Measurements from ENCODE around the gene GRID2.
"Not testable (repeated sequence)": the region's sequence is repeated elsewhere in the genome, so short reads cannot be mapped to it uniquely, and the experiment has no call there.

Gene GRID2

DNA sequence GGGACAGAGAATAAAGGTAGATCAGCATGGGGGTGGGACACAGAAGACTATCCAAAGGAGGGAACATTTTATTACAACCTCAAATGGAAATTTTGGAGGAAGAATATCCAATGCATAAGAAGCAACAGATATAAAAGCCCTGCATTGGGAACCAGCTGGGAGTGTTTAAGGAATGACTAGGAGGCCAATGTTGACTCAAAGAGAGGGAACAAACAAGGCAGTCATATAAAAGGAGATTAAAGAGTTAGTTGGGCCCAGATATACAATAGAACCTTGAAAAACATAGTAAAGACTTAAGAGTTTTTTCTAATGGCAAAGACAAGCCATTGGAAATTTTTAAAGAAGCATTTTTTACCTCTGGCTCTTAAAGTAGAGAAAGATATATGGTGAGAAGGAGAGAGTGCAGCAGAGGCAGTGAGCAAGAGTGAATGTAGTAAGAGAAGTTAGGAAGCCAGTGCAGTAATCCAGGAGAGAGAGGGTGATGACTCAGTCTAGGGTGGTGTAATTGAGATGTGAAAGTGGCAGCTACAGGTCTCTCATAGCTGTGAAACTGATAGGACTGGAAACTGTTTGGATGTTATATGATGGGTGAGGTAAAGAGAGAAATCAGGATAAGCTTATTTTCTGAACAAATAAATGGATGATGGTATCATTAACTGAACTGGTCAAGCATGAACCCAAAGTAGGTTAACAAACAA lies 1342.6 kb downstream of the GRID2 start:
- no peak for DNase-seq (ENCODE audit: extremely low read depth in 1 of 2, low read depth in 1 of 2)

- DNase-seq (ENCODE audit: extremely low read depth in 1 of 2, low read depth in 1 of 2), result no peak
Measured at GRCh38 chr4:93648258-93648657, 1344.5 kb downstream of the GRID2 start.

- DNase-seq (ENCODE audit: extremely low read depth in 1 of 2, low read depth in 1 of 2), result no peak
Measured at GRCh38 chr4:93649828-93650227, 1346.1 kb downstream of the GRID2 start.

DNA sequence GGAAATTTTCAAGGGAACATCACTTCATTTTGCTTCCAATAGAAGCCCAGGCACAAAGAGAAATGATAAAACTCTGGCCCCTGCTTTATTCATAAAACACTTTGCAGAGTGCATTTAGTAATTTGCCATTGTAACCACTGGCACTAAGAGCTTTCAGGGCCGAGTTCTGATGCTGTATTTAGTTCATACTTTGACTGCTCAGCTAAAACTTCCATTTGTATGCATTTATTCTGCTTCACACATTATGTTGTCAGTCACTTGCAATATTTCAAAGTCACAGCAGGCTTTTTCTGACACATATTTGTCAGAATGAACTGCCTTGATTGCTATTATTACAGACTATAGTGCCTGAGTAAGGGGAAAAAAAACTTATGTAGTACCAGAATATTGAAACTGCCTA lies 1350.4 kb downstream of the GRID2 start:
- DNase-seq (ENCODE audit: extremely low read depth in 1 of 2, low read depth in 1 of 2), result no peak

DNA sequence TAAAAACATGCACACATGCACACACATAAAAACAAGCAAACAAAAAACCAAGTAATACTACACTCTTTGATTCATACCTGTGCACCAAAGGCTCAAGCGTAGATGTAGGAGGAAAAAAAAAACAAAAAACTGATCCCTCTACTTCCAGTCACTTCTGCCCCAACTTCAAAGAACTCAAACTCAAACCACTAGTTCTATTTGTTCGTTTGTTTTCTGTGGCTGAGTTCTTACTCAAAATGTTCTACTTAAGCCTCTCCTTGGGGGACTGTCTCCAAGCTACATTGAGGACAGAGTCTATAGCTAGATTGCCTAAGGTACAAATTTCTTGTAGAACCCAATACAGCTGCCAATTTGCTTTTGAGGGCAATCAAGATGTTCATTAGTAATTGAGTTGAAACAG lies 1353.8 kb downstream of the GRID2 start:
- no peak for DNase-seq (ENCODE audit: extremely low read depth in 1 of 2, low read depth in 1 of 2)

- no peak for DNase-seq (ENCODE audit: extremely low read depth in 1 of 2, low read depth in 1 of 2)
Measured at GRCh38 chr4:93658443-93658842, 1354.7 kb downstream of the GRID2 start.

DNA sequence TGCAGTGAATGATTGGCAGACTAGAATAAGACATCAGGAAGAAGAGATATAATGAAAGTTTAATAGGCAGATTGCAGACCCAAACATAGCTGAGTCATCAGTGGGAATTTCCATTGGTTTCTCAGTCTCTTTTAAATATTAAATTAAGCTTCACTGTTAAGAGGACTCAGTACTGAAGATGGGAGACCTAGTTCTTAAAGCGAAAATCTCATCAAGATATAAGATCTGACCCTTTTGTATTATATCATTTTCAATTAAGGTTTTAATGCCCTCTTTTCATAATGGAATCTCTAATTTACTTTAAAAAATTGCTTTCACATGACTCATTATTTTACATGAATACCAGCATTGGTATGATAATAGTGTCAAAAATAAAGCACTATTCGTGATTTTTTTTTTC lies 1355.9 kb downstream of the GRID2 start:
- DNase-seq (ENCODE audit: extremely low read depth in 1 of 2, low read depth in 1 of 2), result no peak

DNA sequence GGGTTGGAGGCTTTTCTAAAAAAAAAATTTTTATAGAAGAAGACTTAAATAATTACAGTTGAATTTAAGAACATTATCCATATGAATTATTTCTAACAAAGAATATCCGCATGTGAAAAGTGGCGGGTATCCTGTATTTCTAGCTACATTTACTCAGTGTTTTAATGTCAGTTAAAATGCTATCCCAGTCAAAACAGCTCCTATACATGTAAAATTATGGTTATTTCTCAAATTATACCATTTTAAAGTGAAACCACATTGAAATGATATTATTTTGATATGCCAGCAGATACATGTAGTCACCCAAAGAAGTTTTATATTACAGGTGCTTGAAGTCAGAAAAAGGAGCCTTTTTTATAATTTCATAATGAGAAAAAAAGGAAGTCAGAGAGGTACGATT lies 1356.3 kb downstream of the GRID2 start:
- DNase-seq (ENCODE audit: extremely low read depth in 1 of 2, low read depth in 1 of 2), result no peak

DNA sequence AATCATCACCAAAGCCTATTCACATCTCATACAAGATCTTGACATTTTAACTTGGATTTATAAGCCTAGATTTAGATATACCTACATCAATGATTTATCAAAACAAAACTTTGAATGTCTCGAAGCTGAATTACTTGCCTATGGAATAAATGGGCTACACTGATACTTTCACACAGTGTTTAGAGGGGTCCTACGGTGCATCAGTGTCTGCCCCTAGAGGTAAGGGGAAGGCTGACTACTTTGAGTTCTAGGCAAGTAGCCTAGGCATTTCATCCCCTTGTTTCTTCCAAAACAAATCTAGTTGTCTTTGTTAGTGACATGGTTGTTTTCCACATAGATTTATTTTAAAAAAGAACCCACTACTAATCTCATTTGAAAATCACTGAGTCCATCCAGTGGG lies 1366.7 kb downstream of the GRID2 start:
- no peak for DNase-seq (ENCODE audit: extremely low read depth in 1 of 2, low read depth in 1 of 2)

DNA sequence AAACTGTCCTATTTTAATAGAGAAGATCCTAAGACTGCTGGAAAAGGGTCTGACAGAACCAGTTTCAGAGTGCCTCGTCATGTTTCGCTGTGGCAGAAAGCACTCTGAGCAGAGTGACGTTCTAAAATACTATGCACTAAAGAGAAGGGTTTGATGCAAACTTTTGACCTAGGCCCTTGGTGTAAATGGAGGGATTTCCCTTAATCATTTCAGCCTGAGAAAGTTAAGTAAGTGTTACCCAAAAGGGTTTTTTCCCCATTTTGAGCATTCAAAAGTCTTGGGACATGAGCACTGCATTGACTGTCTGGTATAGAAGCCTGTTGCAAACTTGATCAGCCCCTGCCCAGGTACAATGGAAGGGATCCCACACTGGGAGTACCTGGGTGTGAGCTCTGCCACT lies 1367.3 kb downstream of the GRID2 start:
- DNase-seq (ENCODE audit: extremely low read depth in 1 of 2, low read depth in 1 of 2), result no peak

DNA sequence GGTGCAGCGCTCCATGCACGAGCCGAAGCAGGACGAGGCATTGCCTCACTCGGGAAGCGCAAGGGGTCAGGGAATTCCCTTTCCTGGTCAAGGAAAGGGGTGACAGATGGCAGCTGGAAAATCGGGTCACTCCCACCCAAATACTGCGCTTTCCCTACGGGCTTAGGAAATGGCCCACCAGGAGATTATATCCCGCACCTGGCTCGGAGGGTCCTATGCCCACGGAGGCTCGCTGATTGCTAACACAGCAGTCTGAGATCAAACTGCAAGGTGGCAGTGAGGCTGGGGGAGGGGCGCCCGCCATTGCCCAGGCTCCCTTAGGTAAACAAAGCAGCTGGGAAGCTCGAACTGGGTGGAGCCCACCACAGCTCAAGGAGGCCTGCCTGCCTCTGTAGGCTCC lies 1373.2 kb downstream of the GRID2 start:
- not testable (repeated sequence) for DNase-seq (ENCODE audit: extremely low read depth in 1 of 2, low read depth in 1 of 2)

DNA sequence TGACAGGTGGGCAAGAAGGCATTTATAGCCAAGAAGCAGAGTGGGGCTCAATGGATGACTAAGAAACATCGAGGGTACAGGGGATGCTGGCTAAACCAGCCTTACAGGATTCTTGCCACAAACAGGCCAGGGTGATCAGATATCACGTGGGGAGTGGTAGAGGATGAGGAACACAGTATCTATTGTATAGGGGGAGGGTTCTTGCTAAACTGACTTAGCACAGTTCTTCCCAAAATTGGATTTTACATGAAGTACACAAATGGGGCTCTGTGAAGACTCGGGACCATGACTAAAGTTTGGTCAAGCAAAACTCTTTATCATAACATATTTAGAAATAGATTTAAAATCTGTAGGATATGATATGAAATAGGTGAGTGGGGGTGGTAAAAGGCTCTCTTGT lies 1380.8 kb downstream of the GRID2 start:
- no peak for DNase-seq (ENCODE audit: extremely low read depth in 1 of 2, low read depth in 1 of 2)

DNA sequence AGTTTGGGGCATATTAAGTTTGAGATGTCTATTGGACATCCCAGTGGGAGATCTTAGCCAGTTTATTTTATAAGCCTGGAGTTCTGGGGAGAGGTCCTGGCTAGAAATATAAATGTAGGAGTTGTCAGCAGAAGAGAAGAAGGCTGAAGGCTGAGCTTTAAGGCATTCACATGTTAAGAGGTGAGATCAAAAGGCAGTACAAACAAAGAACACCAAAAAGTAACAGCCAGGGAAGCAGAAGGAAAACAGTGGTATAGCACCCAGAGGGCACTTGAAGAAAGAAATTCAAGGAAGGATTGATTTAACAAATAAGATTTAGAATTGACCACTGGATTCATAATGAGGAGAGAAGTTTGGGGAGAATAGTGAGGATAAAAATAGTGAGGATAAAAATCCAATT lies 1383.5 kb downstream of the GRID2 start:
- DNase-seq (ENCODE audit: extremely low read depth in 1 of 2, low read depth in 1 of 2), result no peak

GRCh38 chr4:93688978-93689377 lies 1385.2 kb downstream of the GRID2 start:
- DNase-seq (ENCODE audit: extremely low read depth in 1 of 2, low read depth in 1 of 2), result no peak

DNA sequence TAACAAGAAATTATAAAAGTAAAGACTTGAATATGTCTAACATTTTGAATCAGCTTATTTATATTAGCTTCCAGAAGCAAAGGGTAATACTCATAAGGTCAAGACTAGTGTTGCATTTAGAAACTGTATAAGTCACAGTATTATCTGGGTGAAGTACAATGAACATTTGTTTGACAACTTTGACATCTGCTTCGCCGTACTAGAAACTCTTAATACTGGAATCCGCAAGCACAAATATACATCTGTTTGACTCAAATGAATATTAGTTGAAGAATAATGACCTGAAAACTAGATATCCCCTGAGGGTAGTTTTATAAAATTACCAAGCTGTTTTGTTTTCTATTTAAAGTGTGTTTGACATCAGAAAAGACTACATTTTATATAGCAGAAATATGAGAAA lies 1389.4 kb downstream of the GRID2 start:
- no peak for DNase-seq (ENCODE audit: extremely low read depth in 1 of 2, low read depth in 1 of 2)

DNA sequence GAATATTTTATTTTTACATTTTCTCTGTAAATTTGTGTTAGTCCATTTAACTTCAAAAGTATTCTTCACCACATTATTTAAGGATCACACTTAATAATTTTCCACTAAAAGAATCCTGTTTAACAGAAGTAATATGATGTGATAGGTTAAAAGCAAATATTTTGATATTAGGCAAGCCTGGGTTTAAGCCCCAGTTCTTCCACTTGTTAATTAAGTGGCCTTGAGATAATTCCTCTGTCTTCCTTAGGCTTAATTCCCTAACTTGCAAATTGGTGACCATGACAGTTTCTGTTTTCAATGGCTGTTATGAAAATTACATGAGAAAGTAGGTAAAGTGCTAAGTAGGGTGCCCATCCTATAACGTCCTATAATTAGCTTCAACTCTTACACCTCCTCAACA lies 1394.9 kb downstream of the GRID2 start:
- DNase-seq (ENCODE audit: extremely low read depth in 1 of 2, low read depth in 1 of 2), result no peak

DNA sequence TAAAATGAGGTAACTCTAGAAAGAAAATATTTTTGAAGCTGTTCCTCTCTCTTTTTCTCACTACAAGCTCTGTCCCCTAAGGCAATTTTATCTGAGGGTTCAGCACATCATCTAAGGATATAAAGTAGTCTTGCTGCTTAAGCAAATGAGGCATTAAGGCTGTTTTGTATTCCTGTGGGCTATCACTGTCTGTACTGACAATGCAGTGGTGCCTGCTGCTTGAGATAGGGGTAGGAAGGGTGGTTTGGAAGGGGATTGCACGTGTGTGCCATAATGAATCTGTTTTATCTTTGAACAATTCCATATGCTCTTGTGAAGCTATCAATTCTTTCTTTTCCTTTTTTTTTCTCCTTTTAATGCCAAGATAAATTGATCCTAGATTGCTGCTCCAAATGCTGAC lies 1396.8 kb downstream of the GRID2 start:
- DNase-seq (ENCODE audit: extremely low read depth in 1 of 2, low read depth in 1 of 2), result no peak

GRCh38 chr4:93710101-93710846 lies 1406.5 kb downstream of the GRID2 start:
- DNase-seq (ENCODE audit: extremely low read depth in 1 of 2, low read depth in 1 of 2), result no peak

DNA sequence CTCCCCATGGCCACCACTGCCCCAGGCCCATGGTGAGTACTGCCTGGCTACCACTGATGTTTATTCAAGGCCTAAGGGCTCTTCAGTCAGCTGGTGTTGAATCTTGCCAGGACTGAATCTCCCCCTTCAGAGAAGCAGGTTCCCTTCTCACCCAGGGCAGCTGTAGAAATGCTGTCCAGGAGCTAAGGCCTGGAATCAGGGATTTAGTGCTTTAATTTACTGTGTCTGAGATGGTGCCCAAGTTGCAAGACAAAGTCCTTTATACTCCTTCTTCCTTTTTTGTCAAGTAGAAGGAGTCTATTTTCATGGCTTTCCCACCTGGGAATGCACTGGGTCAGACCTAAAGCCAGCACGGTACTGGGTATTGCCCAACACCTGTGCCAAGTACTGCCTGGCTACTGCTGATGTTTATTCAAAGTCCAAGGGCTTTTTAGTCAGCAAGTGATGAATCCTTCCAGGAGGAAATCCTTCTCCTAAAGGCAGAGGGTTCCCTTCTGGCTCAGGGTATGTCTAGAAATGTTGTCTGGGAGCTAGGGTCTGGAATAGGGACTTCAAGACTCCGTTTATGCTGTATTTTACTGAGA lies 1407.2 kb downstream of the GRID2 start:
- DNase-seq (ENCODE audit: extremely low read depth in 1 of 2, low read depth in 1 of 2), result no peak

GRCh38 chr4:93718233-93718632 lies 1414.5 kb downstream of the GRID2 start:
- no peak for DNase-seq (ENCODE audit: extremely low read depth in 1 of 2, low read depth in 1 of 2)

- DNase-seq (ENCODE audit: extremely low read depth in 1 of 2, low read depth in 1 of 2), result no peak
Measured at GRCh38 chr4:93719552-93719951, 1415.8 kb downstream of the GRID2 start.

- no peak for DNase-seq (ENCODE audit: extremely low read depth in 1 of 2, low read depth in 1 of 2)
Measured at GRCh38 chr4:93722446-93722845, 1418.7 kb downstream of the GRID2 start.

Measured in stimulated activated CD8-positive, alpha-beta memory T cell treated with anti-CD3 and anti-CD28 coated beads, Interleukin-7, amount 100 ng/mL, for 48 hours (primary cell).